CD4-positive, alpha-beta T cell treated with Interleukin-10 for 1 hour (primary cell): ENCODE data around the gene PRDM16.

Experiments
- DNase-seq: peaks from one replicate; pipeline ENCODE4 v3.0.0-alpha.2; 2020

The PRDM16 gene

DNA sequence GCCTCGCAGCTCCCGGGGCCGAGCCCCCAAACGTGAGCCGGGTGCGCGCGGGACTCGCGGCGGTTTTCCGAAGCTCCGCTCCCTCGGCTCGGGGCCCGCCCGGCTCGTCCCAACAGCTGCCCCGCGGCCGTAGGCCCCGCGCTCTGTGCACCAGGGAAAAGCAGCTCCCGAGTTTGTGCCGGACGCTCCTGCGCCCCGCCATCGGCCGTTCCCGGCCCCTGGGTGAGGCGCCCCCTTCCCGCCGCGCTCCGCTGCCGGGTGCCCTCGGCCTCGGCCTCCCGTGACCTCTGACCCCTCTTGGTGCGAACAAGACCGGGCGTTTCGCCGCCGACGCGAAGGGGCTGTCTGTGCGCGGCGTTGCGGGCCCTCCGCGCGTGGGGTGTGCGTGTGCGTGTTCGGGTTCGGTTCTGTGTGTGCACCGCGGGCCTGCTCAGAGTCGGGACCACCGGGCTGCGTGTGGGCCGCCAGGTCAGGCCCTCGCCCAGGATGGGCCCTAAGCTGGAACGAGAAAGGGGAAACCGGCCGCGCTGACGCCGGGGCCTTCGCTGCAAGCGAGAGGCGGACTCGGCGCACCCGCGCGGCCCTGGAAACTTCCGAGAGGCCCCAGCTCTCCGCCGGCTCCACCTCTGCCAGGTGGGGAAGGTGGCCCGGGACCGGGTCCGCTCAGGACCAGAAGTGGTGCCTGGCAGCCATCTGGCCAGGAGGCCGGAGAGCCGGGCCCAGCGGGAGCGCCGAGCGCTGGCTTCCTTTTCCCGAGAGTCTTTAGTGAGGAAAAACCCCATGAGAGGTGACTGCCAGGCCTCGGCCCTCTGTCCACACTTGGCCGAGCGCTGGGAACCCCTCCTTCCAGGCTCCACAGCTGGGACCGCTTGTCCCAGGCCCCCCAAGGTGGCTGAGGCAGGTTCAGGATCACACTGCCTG, 1.9 kb downstream of the PRDM16 start:
- DNase-seq, result no peak

DNA sequence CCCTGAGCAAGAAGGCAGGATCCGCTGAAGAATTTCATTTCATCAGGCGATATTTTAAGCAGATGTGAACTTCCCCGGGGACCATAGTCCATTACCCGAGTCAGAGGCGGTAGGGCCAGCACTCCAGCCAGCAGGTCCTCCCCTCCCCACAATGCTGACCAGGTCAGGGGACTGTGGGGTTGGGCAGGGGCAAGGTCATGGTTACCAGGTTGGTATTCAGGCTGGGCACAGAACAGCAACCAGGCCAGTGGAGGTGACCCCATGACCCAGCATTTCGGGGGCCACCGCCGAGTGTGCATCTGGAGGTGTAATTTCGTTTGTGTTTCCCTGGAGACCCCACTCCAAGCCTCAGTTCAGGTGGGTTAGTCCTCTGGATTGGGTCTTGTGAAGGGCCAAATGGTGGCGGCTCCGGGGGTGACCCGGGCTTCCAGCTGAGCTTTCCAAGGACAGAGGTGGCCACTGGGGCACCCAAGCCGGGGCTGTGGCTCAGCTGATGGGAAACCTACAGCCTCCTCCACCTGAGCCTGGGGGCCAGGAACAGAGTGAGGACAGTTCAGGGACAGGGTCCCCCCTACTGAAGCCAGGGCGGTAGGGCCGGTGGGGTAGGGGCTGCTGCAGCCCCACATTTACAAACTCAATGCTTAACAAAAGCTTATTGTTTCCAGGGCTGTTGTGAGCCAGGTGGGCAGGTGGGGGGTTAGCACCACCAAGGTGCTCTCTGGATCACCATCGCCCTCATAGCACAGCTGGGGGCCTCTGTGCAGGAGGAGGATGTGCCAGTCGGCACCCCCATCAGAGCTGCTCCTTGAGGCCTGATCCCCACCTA, 2.8 kb downstream of the PRDM16 start:
- no peak for DNase-seq

DNA sequence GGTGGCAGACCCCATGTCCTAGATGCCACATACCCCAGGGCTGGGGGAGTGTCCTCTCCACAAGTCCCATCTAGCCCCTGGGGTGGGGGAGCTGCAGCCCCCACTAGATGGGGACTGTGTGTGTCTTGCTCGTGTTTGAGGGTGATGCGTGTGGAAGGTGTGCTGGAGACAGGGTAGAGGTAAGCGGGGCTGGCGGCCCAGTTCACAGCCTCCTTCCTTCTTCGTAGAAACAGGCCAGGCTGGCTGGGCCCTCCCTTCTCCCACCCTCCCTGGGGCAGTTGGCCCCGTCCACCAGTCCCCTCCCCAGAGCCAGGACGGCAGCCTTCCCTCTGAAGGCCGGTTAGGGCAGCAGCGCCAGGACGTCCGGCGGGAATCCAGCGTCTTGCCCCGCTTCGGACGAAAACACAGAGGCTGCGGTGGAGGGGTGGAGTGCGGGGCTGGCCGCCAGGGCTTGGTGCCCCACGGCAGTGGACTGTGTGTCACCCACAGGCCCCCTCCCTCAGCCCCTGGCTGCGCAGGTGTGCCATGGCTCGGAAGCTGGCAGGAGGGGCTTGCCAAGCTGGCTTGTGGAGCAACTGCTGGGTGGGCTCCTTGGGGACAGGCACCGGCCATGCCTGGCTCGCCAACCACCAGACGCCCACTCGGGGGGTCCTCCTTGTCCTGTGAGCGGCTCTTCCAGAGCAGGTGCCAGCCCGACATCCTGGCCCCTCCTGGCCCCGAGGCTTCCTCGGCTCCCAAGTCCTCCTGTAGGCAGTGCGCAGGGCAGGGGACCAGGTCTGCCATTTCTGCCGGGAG, 3.6 kb downstream of the PRDM16 start:
- DNase-seq, result no peak

DNA sequence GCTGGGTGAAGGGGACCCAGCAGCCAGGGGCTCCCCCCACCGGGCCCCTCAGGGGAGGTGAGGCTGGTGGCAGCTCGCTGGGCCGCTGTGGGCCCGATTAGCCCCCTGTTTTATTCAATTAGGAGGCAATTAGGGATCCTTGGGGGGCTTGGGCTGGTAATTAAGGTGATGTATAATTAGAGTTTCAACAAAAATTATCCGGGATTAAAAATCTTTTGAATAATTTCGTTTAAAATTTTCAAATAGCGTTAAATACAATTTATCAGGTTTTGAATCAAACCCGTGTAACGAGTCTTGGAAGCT, 4.1 kb downstream of the PRDM16 start:
- no peak for DNase-seq

DNA sequence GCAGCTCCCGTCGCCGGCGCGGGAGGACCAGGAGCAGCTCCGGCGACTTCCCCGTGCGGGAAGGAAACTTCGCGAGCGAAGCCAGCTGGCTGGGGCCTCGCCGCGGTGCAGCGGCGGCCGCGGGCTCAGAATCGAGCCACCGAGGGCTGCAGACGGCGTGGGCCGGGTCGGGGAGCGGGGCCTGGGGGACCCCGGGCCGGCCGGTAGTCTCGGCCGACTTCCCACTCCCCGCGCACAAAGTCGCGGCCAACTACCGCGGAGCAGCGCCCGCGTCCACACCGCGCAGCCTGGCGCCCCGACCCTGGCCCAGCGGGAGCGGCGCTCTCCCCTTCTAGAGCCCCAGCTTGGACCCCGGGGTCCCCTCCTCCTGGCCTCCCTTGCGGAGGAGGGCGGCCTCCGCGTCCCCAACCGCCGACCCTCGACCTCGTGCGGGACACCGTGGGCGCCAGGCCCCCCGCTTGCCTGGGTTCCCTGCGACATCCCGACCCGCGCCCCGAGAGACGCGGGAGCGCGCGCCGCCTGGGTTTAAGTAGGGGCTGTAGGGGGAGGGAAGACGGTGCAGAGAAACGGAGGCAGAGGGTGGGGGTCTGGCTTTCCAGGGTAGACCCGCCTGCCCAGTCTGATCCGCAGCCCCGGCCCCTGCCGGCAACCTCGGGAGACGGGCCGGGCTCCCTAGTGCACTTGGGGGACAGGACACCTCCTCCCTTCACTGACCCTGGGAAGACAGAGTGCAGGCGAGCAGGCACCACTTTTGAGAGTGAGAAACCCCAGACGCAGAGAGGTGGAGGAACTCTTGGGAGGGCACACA, 4.7 kb downstream of the PRDM16 start:
- no peak for DNase-seq

- no peak for DNase-seq
Observed at GRCh38 chr1:3074297-3074741, 5.3 kb downstream of the PRDM16 start.

GRCh38 chr1:3074800-3075199, 5.8 kb downstream of the PRDM16 start:
- DNase-seq, result no peak

- no peak for DNase-seq
Observed at GRCh38 chr1:3075666-3076362, 6.8 kb downstream of the PRDM16 start.

GRCh38 chr1:3076363-3076740, 7.3 kb downstream of the PRDM16 start:
- no peak for DNase-seq

GRCh38 chr1:3077081-3077480, 8.1 kb downstream of the PRDM16 start:
- no peak for DNase-seq

DNA sequence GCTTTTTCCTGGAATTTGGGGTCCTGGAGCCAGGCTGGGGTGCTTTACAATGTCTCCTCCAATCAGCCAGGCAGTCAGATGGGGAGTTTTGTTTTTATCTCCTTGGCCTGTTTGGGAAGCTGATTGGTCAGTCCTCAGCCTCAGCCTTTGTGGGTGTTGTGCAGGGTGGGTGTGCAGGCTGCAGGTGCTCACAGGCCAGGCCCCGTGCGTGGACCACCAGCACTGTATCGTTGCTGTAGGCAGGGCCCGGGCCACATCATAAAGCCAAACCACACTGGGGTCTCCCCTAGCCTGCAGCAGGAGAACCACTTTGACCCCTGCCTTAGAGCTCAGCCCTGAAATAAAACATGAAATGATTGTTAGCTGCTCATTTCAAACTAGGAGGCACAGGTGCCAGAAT, 8.6 kb downstream of the PRDM16 start:
- no peak for DNase-seq

GRCh38 chr1:3078430-3078861, 9.4 kb downstream of the PRDM16 start:
- DNase-seq, result no peak

GRCh38 chr1:3078871-3079270, 9.9 kb downstream of the PRDM16 start:
- DNase-seq, result no peak

DNA sequence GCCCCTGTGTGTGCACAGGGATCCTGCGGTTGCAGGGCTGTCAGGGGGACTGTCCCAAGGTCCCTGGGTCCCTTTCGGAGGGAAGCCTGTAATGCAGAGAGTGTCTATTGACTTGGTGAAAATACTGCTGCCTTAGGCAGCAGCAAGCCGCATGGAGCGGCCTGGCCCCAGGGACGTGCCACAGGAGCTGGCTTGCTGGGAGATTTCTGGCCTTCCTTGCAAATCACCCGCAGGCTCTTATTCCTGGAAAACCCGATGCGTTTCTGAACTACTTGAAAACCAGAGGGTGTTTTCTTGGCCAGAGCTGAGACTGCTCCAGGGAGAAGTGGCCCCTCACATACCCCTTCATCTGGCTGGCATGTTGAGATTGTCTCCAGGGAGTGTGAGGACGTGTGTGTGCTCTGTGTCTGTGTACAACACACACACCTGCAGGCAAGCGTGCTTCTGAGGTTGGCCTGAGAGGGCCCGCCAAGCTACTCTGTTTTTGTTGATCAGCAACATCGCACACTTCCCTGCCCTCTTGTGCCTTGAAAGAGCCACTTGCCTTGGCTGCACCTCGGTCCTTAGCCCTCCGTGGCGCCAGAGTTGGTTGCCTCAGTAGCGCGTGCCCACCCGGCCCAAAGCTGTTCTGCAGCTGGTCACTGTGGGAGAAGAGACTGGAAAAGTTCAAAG, 10.5 kb downstream of the PRDM16 start:
- no peak for DNase-seq

DNA sequence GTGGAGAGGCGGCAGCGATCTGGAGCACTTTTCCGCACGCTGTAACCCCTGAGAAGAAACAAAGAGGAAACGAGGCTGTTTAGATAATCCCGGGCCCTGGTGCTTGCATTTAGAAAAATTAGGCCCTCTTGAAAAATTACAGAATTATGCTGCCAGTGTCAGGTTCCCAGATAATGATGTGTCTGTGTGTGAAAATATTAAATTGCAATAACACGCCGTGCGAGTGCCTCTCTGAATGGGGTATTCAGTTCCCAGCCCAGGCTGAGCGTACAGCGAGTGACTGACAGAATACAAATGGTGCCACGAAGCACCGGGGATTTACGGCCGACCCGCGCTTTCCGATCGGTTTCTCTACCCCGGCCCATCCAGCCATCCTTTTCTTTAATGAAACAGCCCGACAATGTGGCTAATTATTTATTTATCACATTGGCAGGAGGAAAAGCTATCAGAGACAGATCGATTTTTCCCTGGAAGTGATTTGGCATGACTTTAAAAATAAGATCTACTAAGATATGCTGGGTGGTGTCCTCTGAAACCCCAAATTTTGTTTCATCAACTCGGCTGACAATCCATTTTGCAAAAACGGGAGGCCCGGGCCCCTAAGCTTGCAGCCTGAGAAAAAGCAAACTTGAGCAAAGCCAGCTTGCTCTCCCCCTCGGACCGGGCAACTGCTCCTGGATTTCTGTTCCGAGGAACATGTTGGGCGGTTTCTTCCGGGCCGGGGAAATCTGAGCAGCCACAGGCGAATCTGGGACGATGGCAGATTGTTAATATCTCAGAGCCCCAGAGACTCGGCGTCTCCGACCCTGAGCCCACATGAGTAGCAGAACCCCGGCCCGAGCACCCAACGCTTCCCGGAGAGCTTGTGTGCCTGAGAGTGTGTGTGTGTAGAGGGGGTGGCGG, 11.3 kb downstream of the PRDM16 start:
- DNase-seq, result no peak

DNA sequence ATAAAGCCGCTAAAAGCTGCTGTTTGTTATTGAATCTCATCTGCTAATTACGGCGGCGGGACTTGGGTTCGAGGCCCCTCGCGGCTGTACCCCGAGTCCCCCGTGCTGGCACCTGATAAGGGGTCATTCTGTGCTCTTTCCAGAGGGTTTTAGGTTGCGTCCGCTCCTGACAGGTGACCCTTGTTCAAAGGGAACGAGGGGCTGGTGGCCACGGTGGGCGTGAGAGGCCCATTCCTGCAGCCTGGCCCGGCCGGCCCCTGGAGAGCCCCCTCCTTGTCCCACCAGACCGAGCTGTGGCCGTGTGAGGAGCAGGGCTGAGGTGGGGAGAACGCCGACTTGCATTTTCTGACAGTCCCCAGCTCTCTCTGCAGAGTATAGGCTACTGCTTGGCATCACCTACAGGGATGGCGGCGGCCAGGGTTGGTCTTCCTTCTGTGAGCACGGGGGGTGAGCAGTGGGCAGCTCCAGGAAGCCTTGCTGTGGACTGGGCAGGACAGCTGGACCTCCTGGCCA, 12.2 kb downstream of the PRDM16 start:
- DNase-seq, result no peak

DNA sequence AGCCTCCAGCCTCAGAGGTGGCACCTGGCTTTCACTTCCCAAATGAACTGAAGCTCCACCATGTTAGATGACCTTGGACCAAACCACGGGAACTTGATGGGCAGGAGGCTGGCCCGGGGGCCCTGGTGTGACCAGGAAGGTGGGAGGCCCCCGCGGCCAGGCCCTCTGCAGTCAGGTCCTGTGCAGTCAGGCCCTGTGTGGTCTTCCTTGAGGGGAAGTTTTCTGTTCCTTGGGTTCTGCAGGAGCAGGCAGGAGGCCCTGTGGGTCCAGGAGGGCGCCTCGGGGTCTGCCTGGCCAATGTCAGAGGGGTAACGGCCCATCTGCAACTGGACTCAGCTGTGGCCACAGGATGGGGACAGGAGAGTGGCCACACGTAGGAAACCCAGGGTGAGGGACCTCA, 13.0 kb downstream of the PRDM16 start:
- DNase-seq, result no peak

- DNase-seq, result no peak
Observed at GRCh38 chr1:3082571-3083516, 13.8 kb downstream of the PRDM16 start.

DNA sequence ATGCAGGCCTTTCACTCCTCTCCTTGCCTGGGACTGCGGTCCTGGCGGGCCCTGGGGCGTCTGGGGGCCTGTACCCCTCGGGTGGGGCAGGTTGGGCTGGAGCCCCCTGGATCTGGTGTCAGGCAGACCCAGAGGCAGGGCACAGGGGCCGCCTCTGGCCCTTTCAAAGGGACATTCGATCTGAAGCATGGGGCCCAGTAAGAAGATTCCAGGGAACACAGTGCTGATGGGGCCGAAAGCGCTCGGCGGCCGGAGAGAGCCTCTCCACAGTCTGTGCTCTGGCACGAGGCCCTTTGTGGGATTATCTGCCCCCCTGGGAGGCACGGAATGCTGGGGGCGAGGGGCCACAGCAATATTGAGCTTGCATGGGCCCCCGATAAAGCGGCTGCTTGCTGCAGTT, 15.2 kb downstream of the PRDM16 start:
- no peak for DNase-seq
